Fibroblast of lung (primary cell): ENCODE data around the gene MAGED2. TPM values are rescaled to one million over a fixed set of nuclear protein-coding genes. Genes with fewer than 3 reads are reported as not detected.
"Not testable (repeated sequence)": the region's sequence is repeated elsewhere in the genome, so short reads cannot be mapped to it uniquely, and the experiment has no call there.

Source experiments
- DNase-seq, 2 donors: peaks; one replicate each; pipeline versions ENCODE4 v3.0.0 to v3.0.0-alpha.2; 2010; ENCODE audit warnings: low read depth in 2 of 2
- H2AFZ ChIP-seq: 2 replicates; pipeline ENCODE4 v1.5.1; 2012; ENCODE audit warnings: low read length, control low read depth, inconsistent platforms
- H3K27ac ChIP-seq: 2 replicates; pipeline ENCODE4 v1.5.1; 2011; ENCODE audit warnings: low read length, control low read depth; ENCODE audit not compliant: insufficient read depth
- H3K27me3 ChIP-seq: 2 replicates; pipeline ENCODE4 v1.5.1; 2011; ENCODE audit warnings: mild to moderate bottlenecking, low read length; ENCODE audit not compliant: control insufficient read depth, insufficient read depth
- H3K36me3 ChIP-seq: 2 replicates; pipeline ENCODE4 v1.5.1; 2011; ENCODE audit warnings: low read length; ENCODE audit not compliant: control insufficient read depth, insufficient read depth
- H3K4me1 ChIP-seq: 2 replicates; pipeline ENCODE4 v1.5.1; 2011; ENCODE audit warnings: low read length; ENCODE audit not compliant: control insufficient read depth, insufficient read depth; ENCODE audit errors: extremely low read depth
- H3K4me2 ChIP-seq: 2 replicates; pipeline ENCODE4 v1.5.1; 2011; ENCODE audit warnings: low read length, control low read depth; ENCODE audit not compliant: insufficient read depth; ENCODE audit errors: extremely low read depth
- H3K4me3 ChIP-seq, 4 experiments: fragments of 200-600 bp in 1 of 4; sonication (generic) in 1 of 4; replicated peaks in 1 of 4; 2 replicates each; pipeline ENCODE4 v1.5.1; 2011 to 2016; ENCODE audit warnings: low read length in 4 of 4, low read depth in 3 of 4, mild to moderate bottlenecking in 3 of 4, control low read depth in 2 of 4, inconsistent platforms in 1 of 4, mixed read lengths in 1 of 4; ENCODE audit not compliant: insufficient read depth in 1 of 4; ENCODE audit errors: control extremely low read depth in 1 of 4
- H3K79me2 ChIP-seq: 2 replicates; pipeline ENCODE4 v1.5.1; 2012; ENCODE audit warnings: mild to moderate bottlenecking, low read length, inconsistent platforms; ENCODE audit not compliant: control insufficient read depth, insufficient read depth
- H3K9ac ChIP-seq: 2 replicates; pipeline ENCODE4 v1.5.1; 2011; ENCODE audit warnings: mild to moderate bottlenecking, low read length, control low read depth; ENCODE audit not compliant: insufficient read depth
- H3K9me3 ChIP-seq: 2 replicates; pipeline ENCODE4 v1.5.1; 2012; ENCODE audit warnings: low read depth, low read length; ENCODE audit not compliant: control insufficient read depth, insufficient read depth
- H4K20me1 ChIP-seq: 2 replicates; pipeline ENCODE4 v1.5.1; 2011; ENCODE audit warnings: low read length; ENCODE audit not compliant: control insufficient read depth, insufficient read depth; ENCODE audit errors: extremely low read depth
- CTCF ChIP-seq, 2 donors: IDR thresholded peaks in 1 of 2; conservative IDR thresholded peaks in 1 of 2; 1 replicate in 1 of 2; 2 replicates in 1 of 2; pipeline ENCODE4 v1.5.1; 2011 to 2012; ENCODE audit warnings: low read length in 2 of 2, control low read depth in 1 of 2, inconsistent platforms in 1 of 2, low read depth in 1 of 2, mild to moderate bottlenecking in 1 of 2
- EZH2 ChIP-seq: IDR thresholded peaks from 2 replicates; pipeline ENCODE4 v1.5.1; 2012; ENCODE audit warnings: low read length, control low read depth, mild to moderate bottlenecking; ENCODE audit errors: missing control alignments
- polyA plus RNA-seq, 2 donors: library from polyadenylated mRNA; depleted of rRNA in 1 of 2; stranded (reverse) in 1 of 2; unstranded in 1 of 2; fragments of >200 nt; gene quantifications; 2 replicates each; pipeline ENCODE4 v1.2.1, GENCODE V29; 2011 to 2012; ENCODE audit warnings: missing spikeins in 1 of 2
- total RNA-seq: library from RNA; depleted of rRNA; stranded (reverse); fragments of >200 nt; gene quantifications from 2 replicates; pipeline ENCODE4 v1.2.1, GENCODE V29; 2014

The MAGED2 gene
- total and polyA plus RNA-seq, 2 donors (not counting 1 experiment from before 2014, with no cell fraction given), result 177 to 312 TPM

GRCh38 chrX:54838583-54838982 is 31.0 kb downstream of the MAGED2 start:
- Histone ChIP-seq H3K4me2 (no peak overlapping the region), H2AFZ (no peak overlapping the region), H3K27me3 (no peaks in the 10 kb centered on the region), H3K79me2 (no peaks in the 10 kb centered on the region), H3K36me3 (no peaks in the 10 kb centered on the region), H4K20me1 (no peaks in the 10 kb centered on the region), H3K9me3 (no peaks in the 10 kb centered on the region), H3K4me1 (no peaks in the 10 kb centered on the region), H3K9ac (no peak overlapping the region), H3K4me3 (no peak overlapping the region), H3K27ac (no peak overlapping the region)
- TF ChIP-seq CTCF (conservative IDR thresholded peaks at IDR 0.05 in 1 of 2, IDR thresholded peaks at IDR 0.05 in 1 of 2; ENCODE audit: low read depth in 1 of 2, low read length in 2 of 2), result no peak
- TF ChIP-seq EZH2, result no peak
- no peak for DNase-seq

GRCh38 chrX:54841184-54841874 is 33.8 kb downstream of the MAGED2 start:
- not testable (repeated sequence) for H3K79me2 ChIP-seq, H3K9ac ChIP-seq, H2AFZ ChIP-seq, H3K4me2 ChIP-seq, H3K36me3 ChIP-seq, H3K9me3 ChIP-seq, H3K4me3 ChIP-seq, H4K20me1 ChIP-seq, DNase-seq, H3K27ac ChIP-seq, H3K27me3 ChIP-seq, H3K4me1 ChIP-seq

GRCh38 chrX:54842607-54843006 is 35.1 kb downstream of the MAGED2 start:
- Histone ChIP-seq H3K4me2 (no peak overlapping the region), H3K4me3 (no peak overlapping the region), H3K36me3 (no peaks in the 10 kb centered on the region), H2AFZ (no peak overlapping the region), H3K9ac (no peak overlapping the region), H3K27me3 (no peaks in the 10 kb centered on the region), H4K20me1 (no peaks in the 10 kb centered on the region), H3K79me2 (no peaks in the 10 kb centered on the region), H3K4me1 (no peaks in the 10 kb centered on the region), H3K27ac (no peak overlapping the region), H3K9me3 (no peaks in the 10 kb centered on the region)
- DNase-seq, result no peak
- TF ChIP-seq CTCF (conservative IDR thresholded peaks at IDR 0.05 in 1 of 2, IDR thresholded peaks at IDR 0.05 in 1 of 2; ENCODE audit: low read depth in 1 of 2, low read length in 2 of 2), result no peak
- TF ChIP-seq EZH2, result no peak
